HL-60/S4 (cell line): ENCODE data around the gene AP2B1.

Experiments
- in situ Hi-C: fragments of 300-500 bp; cut with MboI; formaldehyde crosslinking; loops from 2 replicates; pipeline ENCODE4 v1.14.3; 2022; ENCODE audit warnings: low sequenced_read_pairs

AP2B1 gene

DNA sequence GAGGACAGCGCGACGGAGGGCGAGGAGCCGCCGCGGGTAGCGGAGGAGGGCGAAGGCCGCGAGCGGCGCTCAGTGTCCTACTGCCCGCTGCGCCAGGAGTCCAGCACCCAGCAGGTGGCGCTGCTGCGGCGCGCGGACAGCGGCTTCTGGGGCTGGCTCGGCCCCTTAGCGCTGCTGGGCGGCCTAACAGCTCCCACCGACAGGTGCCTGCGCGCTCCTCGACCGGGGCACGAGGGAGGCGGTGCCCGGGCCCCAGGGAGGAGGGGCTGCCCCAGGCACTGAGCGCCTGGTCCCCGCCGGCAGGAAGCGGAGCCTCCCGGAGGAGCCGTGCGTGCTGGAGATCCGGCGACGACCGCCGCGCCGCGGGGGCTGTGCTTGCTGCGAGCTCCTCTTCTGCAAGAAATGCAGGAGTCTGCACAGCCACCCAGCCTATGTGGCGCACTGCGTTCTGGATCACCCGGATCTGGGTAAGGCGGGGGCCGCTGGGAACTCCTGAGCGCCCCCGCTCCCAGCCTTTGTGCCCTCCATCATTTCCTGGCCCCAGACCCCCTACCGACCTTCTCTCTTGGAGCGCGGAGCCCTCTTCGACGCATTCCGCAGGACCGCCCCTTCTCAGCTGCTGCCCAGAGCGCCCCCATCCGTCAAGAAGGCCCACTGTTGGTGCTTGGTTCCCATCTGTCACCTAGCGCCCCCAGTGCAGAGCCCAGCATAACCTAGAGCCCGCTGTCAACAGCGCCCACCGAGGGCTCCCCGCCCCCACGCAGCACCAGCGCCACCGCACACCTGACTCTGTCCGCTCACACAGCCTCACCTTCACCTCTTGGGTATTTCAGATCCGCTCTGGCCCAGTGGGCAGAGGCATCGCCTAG lies 177.2 kb downstream of the AP2B1 start:
- in situ Hi-C loops: loop anchor here (5.0 kb wide), 1 partner anchor 43 kb away; the partner anchor contains the start of gene TAF15

DNA sequence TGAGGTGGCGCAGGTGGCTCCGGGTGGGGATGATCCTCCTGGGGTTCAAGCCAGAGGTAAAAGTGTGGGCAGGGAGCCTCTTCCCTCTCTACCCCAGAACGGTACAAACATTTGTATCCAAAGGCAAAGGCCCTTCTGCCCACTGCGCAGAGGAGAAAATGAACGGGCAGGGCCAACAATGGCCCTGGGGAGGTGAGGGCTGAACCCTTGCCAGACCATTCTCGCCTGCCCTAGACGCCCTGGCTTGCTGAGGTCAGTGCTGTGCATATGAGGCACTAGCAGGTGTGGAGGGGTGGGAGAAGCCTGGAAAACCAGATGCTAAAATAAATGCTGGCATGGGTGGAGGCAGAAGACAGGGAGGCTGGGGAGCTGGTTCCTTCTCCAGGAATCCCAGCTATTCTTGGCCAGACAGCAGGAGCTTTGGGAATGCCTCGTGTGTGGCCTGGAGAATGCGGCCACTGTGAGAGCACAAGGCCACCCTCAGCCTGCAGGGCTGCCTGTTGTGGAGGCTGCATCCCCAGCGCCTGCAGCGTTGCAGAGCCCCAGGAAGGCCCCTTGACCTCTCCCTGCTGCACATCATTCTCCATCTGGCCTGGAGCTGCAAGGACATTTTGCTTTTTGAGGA lies 178.1 kb downstream of the AP2B1 start:
- in situ Hi-C loops: no loop called here

DNA sequence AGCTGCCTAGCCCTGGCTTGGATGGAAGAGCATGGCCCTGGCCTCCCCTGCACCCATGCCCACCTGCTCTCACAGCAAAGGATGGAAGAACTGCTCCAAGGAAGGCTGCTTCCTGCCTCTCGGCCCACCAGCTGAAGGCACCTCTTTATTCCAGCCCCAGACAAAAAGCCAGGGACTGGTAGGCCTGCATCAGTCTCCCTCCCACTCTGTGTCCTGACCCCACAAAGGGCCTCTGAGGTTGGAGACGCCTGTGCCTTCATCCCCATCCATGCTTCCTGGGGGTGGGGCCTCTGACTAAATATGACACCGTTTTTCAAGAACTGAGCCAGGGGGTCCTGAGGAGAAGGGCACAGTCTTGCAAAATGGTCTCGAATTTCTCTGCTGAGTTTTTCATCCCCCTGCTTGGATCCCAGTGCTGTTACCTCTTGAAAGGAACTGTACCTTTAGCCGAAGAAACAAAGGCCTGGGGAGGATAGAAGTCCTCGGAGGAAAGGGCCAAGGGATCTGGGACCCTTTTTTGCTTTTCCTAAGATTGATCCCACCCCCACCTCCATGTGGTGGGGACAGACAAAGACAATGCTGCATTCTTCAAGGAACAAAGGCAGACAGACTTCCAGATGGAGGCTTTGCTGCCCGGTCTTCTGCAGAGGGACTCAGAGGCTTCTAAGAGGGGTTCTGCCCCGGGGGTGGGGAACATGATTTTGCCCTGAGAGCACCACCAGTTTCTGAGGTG lies 178.8 kb downstream of the AP2B1 start:
- in situ Hi-C loops: no loop called here

DNA sequence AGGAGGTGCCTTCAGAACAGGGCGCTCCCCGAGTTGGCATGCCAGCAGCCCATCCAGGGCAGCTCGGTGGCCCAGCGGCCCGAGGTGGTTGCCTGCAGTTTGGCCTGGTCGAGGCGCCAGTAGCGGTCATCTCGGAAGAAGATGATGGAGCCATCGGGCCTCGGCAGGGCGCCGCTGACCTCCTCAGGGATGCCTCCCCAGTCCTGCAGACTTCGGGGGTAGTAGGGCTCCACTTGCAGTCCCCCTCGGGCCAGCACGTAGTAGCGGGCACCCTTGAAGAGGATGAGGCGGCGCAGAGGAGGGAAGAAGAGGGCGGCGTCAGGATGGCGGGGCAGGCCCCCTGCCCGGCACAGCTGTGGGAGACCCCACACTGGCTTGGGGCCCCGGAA lies 179.4 kb downstream of the AP2B1 start:
- in situ Hi-C loops: no loop called here

DNA sequence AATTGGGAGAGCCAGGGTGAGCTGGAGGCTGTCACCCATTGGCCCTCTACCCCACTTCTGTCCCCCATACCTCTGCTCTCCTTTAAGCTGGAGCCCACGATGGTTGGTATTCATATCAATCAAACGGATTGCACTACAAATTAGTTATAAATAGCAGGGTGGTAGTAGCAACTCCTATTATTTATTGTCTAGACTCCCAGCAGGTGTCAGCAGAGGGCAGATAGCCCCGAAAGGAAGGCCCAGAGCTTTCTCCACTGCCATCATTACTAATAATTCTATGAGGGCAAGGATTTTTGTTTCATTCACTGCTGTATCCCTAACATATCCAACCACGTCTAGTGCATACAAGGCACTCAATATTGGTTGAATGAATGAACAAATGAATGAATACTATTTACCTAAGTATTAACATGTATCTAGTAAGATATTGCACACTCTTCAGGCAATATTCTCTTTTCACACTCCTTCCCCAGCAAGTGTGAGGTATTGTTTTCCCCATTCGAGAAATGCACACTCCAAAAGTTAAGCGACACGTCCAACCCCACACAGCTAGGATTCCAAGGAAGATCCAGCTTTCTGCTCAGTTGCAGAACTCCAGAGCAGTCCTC lies 179.9 kb downstream of the AP2B1 start:
- in situ Hi-C loops: no loop called here

DNA sequence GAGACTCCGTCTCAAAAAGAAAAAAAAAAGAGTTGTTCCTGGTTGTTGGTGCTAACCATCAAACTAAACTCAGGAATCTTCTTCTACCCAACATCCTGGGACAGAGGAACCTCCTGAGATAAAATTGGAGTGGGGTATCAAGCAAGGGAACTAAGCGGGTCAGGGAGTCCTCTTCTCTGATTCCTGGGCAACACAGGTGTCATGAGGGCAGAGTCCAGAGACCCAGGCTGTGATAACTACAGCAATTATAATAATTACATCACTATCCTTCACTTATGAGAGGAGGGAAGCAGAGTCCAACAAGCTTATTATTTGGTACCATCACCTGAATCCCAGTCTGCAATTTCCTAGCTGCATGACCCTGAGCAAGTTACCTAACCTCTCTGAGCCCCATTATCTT lies 181.7 kb downstream of the AP2B1 start:
- in situ Hi-C loops: no loop called here

DNA sequence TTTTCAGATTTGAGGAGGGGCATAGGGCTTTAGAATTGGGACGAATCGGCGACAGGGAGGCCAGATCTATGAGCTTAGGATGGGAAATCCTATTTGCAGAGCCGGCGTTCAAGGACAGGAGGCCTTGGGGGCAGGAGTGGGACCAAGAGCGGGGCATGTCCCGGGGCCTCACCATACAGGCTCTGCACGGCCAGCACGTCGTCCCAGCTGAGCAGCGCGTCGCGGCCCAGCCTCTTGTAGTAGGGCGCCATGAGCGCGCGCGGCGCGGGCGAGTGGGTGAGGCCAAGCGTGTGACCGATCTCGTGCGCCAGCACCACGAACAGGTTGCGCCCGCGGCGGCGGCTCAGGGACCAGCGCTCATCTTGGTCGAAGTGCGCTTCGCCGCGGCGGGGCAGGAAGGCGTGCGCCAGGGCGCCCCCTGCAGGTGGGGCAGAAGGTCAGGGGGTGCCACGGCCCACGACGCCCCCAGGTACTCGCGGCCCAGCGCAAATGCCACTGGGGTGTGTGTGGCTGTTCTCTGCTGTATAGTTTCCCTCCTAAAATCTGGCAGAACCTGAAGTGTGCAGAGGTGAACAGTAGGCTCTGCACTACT lies 182.9 kb downstream of the AP2B1 start:
- in situ Hi-C loops: no loop called here

DNA sequence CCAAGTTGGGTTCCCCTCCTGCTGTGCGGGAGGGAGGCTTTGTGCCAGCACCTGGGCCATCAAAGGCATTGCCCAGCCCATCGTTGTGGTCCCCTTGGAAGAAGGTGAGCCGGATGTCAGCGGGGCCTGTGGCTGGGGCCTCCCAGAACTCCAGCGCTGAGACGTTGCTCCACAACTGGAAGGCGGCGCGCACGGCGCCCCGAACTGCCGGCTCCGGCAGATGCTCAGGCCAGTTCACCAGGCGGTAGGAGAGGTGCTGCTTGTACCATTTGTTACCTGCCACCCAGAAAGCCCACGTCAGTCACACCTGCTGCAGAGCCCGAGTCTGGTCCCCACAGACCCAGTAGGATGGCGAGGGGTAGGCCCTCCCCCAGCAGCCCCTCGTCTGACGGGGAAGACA lies 186.0 kb downstream of the AP2B1 start:
- in situ Hi-C loops: no loop called here

DNA sequence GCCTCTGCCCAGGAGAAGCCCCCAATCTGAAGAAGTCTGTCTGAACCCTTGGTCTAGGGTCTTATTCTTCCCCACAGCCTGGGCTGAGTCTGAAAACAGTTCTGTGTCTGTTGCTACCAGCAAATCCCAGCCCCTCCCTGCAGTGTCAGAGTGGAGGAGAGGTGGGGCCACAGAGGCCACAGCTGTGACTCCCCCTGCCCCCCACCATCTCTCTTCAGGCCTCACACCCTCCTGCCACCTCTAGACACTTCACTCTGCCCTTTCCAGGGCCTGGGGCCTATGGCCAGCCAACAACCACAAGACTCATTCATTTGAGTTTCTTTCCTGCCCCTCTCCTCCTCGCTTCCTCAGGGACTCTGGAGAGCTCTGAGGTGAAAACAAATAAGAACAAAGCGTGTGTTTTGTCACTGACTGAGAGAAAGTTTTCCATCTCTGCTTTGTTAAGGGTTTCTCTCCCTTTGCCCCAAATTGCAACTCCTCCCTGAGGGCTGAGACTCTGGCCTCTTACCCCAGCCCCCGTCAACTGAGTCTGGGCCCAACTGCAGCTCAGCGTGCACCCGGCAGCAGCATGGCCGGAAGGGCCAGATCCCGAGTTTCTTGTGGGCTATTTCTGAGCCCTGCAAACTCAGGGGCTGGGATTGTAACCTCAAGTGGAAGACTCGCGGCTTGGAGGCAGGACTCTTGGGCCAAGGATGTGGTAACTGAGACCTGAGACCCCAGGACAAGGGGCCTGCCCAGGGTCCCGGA lies 186.7 kb downstream of the AP2B1 start:
- in situ Hi-C loops: no loop called here

DNA sequence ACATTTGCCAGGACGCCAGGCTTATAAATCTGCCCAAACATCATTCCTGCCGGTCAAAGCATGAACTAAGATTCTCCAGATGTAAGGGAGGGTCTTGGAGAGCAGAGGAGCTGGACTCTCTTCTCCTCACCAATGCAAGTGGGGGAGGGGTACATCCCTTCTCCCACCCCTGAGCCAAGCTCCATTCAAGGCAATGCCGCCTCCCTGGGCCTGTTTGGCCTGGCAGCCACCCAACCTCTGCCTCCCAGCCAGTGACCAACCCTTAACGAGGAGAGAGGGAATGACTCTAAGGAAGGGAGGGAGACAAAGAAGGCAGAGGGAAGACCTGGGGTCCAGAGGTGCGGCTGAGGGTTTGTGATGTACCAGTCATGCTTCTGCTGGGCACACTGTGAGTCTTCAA lies 187.4 kb downstream of the AP2B1 start:
- in situ Hi-C loops: no loop called here

DNA sequence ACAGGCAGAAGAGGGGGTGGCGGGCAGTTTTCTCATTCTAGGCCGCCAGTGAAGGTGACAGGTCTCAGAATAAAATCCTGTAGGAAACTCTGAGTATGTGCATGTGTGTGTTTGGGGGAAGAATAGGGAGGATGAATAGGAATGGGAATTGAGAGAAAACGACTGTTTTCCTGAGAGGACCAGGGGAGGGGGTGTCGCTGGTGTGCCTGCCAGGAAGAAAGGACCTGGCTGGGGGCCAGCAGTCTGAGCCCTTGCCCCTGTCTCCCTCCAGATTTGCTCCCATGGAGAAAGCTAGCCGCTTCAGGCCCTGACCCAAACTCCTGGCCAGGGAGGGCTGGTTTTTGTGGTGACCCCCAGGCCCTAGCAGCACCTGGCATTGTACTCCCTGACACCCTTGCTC lies 187.9 kb downstream of the AP2B1 start:
- in situ Hi-C loops: no loop called here

DNA sequence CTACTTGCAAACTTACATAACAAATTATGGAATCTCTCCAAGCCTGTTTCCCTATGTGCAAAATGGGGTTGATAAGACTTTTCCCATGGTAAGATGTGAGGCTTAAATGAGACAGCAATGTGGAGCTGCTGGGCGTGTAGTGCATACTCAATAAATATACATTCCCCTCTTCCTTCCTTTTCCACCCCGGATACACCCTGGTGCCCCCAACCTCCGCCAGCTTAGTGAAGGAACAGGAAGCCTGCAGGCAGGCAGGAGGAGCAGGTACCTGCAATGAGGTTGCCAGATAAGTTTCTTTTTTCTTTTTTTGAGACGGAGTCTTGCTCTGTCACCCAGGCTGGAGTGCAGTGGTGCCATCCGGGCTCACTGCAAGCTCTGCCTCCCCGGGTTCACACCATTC lies 188.5 kb downstream of the AP2B1 start:
- in situ Hi-C loops: no loop called here
